ENCODE data around the gene EPHB2. TPM values are rescaled to one million over a fixed set of nuclear protein-coding genes. Genes with fewer than 3 reads are reported as not detected.

The EPHB2 gene
- total RNA-seq, 1 experiment from 2014 or later = 18.5 TPM

- CTCF ChIA-PET = interaction anchor here (0.6 to 1.2 kb wide), 4 partner anchors 37 to 116 kb away, joined by 3 to 4 read pairs (median 3); no protein-coding TSS in a partner anchor
- no peak for ATAC-seq
Measured at GRCh38 chr1:22745669-22746585, 35.3 kb downstream of the EPHB2 start.

DNA sequence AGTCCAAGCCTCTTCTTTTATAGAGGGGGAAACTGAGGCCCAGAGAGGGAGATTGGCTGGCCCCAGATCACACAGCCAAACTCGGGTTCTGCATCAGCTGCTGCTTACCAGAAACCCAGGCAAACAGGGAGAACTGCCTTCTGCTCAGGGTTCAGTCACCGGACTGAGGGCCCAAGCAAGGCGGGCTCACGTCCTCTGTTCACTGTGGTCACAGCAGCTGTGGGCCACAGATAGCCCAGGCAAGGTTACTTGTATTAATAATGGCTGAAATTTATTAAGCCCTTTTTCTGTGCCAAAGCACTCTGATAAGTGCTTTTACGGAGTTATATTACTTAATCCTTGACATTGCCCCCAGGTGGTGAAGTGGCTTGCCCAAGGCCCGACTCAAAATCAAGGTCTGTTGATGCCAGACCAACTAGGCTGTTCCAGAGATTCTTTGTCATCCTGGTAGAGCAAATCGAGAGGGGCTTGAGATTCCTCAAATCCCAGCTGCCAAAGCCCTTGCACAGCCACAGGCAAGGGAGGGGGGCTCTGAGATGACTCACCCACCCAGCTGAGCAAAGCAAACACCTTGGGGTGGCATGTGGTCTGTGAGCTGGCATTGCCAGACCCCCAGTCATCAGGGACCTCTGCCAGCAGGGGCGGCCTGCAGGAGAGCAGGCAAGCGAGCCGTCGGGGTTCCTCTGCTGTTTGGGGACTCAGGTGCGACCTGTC, 36.5 kb downstream of the EPHB2 start:
- ChIA-PET POLR2A (no interaction called here), CTCF (interaction anchor here (0.9 to 1.7 kb wide), 4 partner anchors 10 to 115 kb away, joined by 3 to 6 read pairs (median 5); no protein-coding TSS in a partner anchor)
- no peaks in the 10 kb centered on the region for H3K9me3 Mint-ChIP-seq
- ATAC-seq (no peak), DNase-seq (ENCODE audit: low spot score) (no peak)
- no peak overlapping the region for H3K4me3 Mint-ChIP-seq
- H3K36me3 Mint-ChIP-seq = no peaks in the 10 kb centered on the region
- no peak overlapping the region for H3K27ac Mint-ChIP-seq
- TF ChIP-seq CREM (CRISPR knock-in tag; IDR thresholded peaks at IDR 0.05) (no peak), SOX15 (CRISPR knock-in tag; IDR thresholded peaks at IDR 0.05) (no peak), RORB (CRISPR knock-in tag; IDR thresholded peaks at IDR 0.05) (no peak), CTCF (IDR thresholded peaks at IDR 0.05) (no peak)
- no peaks in the 10 kb centered on the region for H3K27me3 Mint-ChIP-seq (ENCODE audit: low read depth)
- H3K4me1 Mint-ChIP-seq = 0 out of 2 replicates have a peak, but pooled peaks cover 4% of the 10 kb centered on the region

More at GRCh38 chr1:22745669-22746585, 35.3 kb downstream of the EPHB2 start:
- Mint-ChIP-seq H3K4me1 (0 out of 2 replicates have a peak, but pooled peaks cover 2% of the 10 kb centered on the region), H3K9me3 (no peaks in the 10 kb centered on the region), H3K4me3 (no peak overlapping the region), H3K27me3 (ENCODE audit: low read depth) (no peaks in the 10 kb centered on the region), H3K27ac (no peak overlapping the region), H3K36me3 (no peaks in the 10 kb centered on the region)
- TF ChIP-seq GTF2I (CRISPR knock-in tag; conservative IDR thresholded peaks at IDR 0.05) = no peak
- no peak for TF ChIP-seq TCF7 (CRISPR knock-in tag; IDR thresholded peaks at IDR 0.05; ENCODE audit: low read depth)
- no peak for TF ChIP-seq IRF2 (CRISPR knock-in tag; IDR thresholded peaks at IDR 0.05; ENCODE audit: borderline replicate concordance, low read depth)
- TF ChIP-seq E2F4 (CRISPR knock-in tag; IDR thresholded peaks at IDR 0.05; ENCODE audit: borderline replicate concordance, low read depth) = no peak
- TF ChIP-seq CREB1 (CRISPR knock-in tag; IDR thresholded peaks at IDR 0.05) = no peak
- DNase-seq (ENCODE audit: low spot score) = no peak
- POLR2A ChIA-PET = no interaction called here

- H3K9me3 Mint-ChIP-seq = no peaks in the 10 kb centered on the region
- 0 out of 2 replicates have a peak, but pooled peaks cover 4% of the 10 kb centered on the region for H3K4me1 Mint-ChIP-seq
- DNase-seq (ENCODE audit: low spot score) = no peak
- H3K4me3 Mint-ChIP-seq = no peak overlapping the region
- TF ChIP-seq RELA (CRISPR knock-in tag; IDR thresholded peaks at IDR 0.05; ENCODE audit: borderline replicate concordance) (no peak), JUN (CRISPR knock-in tag; IDR thresholded peaks at IDR 0.05) (no peak), PRRX2 (CRISPR knock-in tag; IDR thresholded peaks at IDR 0.05) (no peak), ZNF425 (CRISPR knock-in tag; conservative IDR thresholded peaks at IDR 0.05) (no peak), FOXJ3 (CRISPR knock-in tag; IDR thresholded peaks at IDR 0.05; ENCODE audit: borderline replicate concordance) (no peak), ZNF396 (CRISPR knock-in tag; IDR thresholded peaks at IDR 0.05; ENCODE audit: borderline replicate concordance) (no peak), TCF7 (CRISPR knock-in tag; IDR thresholded peaks at IDR 0.05; ENCODE audit: low read depth) (no peak), CREM (CRISPR knock-in tag; IDR thresholded peaks at IDR 0.05) (no peak), ZNF317 (CRISPR knock-in tag; IDR thresholded peaks at IDR 0.05; ENCODE audit: borderline replicate concordance, low read depth) (no peak)
- TF ChIP-seq, protein P1, sequence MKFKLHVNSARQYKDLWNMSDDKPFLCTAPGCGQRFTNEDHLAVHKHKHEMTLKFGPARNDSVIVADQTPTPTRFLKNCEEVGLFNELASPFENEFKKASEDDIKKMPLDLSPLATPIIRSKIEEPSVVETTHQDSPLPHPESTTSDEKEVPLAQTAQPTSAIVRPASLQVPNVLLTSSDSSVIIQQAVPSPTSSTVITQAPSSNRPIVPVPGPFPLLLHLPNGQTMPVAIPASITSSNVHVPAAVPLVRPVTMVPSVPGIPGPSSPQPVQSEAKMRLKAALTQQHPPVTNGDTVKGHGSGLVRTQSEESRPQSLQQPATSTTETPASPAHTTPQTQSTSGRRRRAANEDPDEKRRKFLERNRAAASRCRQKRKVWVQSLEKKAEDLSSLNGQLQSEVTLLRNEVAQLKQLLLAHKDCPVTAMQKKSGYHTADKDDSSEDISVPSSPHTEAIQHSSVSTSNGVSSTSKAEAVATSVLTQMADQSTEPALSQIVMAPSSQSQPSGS (CRISPR knock-in tag; IDR thresholded peaks at IDR 0.05; ENCODE audit: borderline replicate concordance, low read depth) = no peak
- TF ChIP-seq, protein P2, sequence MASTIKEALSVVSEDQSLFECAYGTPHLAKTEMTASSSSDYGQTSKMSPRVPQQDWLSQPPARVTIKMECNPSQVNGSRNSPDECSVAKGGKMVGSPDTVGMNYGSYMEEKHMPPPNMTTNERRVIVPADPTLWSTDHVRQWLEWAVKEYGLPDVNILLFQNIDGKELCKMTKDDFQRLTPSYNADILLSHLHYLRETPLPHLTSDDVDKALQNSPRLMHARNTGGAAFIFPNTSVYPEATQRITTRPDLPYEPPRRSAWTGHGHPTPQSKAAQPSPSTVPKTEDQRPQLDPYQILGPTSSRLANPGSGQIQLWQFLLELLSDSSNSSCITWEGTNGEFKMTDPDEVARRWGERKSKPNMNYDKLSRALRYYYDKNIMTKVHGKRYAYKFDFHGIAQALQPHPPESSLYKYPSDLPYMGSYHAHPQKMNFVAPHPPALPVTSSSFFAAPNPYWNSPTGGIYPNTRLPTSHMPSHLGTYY (CRISPR knock-in tag; IDR thresholded peaks at IDR 0.05) = no peak
- no peaks in the 10 kb centered on the region for H3K27me3 Mint-ChIP-seq (ENCODE audit: low read depth)
- ATAC-seq = no peak
- H3K36me3 Mint-ChIP-seq = no peaks in the 10 kb centered on the region
- CTCF ChIA-PET = interaction anchor here (0.9 to 1.7 kb wide), 5 partner anchors 11 to 114 kb away, joined by 3 to 6 read pairs (median 4); no protein-coding TSS in a partner anchor
- POLR2A ChIA-PET = no interaction called here
- no peak overlapping the region for H3K27ac Mint-ChIP-seq
Measured at GRCh38 chr1:22747735-22748073, 37.1 kb downstream of the EPHB2 start.
